Osteoblast (primary cell): ENCODE data around the gene WNT6. TPM values are rescaled to one million over a fixed set of nuclear protein-coding genes. Genes with fewer than 3 reads are reported as not detected.

Source experiments
- DNase-seq: peaks from one replicate; pipeline ENCODE4 v3.0.0; 2011; ENCODE audit warnings: low spot score, mixed read lengths; ENCODE audit not compliant: insufficient read length; ENCODE audit errors: missing footprints
- H2AFZ ChIP-seq: 2 replicates; pipeline ENCODE4 v1.6.0; 2011; ENCODE audit warnings: mild to moderate bottlenecking, low read length
- H3K27ac ChIP-seq: 2 replicates; pipeline ENCODE4 v1.5.1; 2011; ENCODE audit warnings: mild to moderate bottlenecking, low read depth, low read length, moderate library complexity
- H3K27me3 ChIP-seq: 2 replicates; pipeline ENCODE4 v1.6.0; 2012; ENCODE audit warnings: mild to moderate bottlenecking, control low read depth, inconsistent platforms, low read length, moderate library complexity; ENCODE audit not compliant: insufficient read depth
- H3K36me3 ChIP-seq: 2 replicates; pipeline ENCODE4 v1.5.1; 2011; ENCODE audit warnings: mild to moderate bottlenecking, low read length, control low read depth, moderate library complexity; ENCODE audit not compliant: insufficient read depth
- H3K4me1 ChIP-seq: 2 replicates; pipeline ENCODE4 v1.5.1; 2011; ENCODE audit warnings: mild to moderate bottlenecking, low read length, control low read depth, moderate library complexity; ENCODE audit not compliant: insufficient read depth
- H3K4me2 ChIP-seq: 2 replicates; pipeline ENCODE4 v1.6.0; 2011; ENCODE audit warnings: mild to moderate bottlenecking, low read length; ENCODE audit not compliant: insufficient read depth
- H3K4me3 ChIP-seq: fragments of 200-600 bp; sonication (generic); 3 replicates; pipeline ENCODE4 v1.5.1; 2012; ENCODE audit warnings: mild to moderate bottlenecking, low read length, inconsistent platforms; ENCODE audit not compliant: insufficient read depth
- H3K79me2 ChIP-seq: 2 replicates; pipeline ENCODE4 v1.6.0; 2012; ENCODE audit warnings: mild to moderate bottlenecking, low read length, control low read depth, inconsistent platforms; ENCODE audit not compliant: insufficient read depth
- H3K9me3 ChIP-seq: 2 replicates; pipeline ENCODE4 v1.5.1; 2011; ENCODE audit warnings: low read depth, low read length, control low read depth
- H4K20me1 ChIP-seq: 2 replicates; pipeline ENCODE4 v1.6.0; 2012; ENCODE audit warnings: mild to moderate bottlenecking, low read length, control low read depth; ENCODE audit not compliant: insufficient read depth
- CTCF ChIP-seq: IDR thresholded peaks from 2 replicates; pipeline ENCODE4 v1.5.1; 2011; ENCODE audit warnings: mild to moderate bottlenecking, low read depth, low read length, moderate library complexity; ENCODE audit errors: extremely low read depth
- total RNA-seq: library from RNA; depleted of rRNA; stranded (reverse); fragments of >200 nt; gene quantifications from 2 replicates; pipeline ENCODE4 v1.2.3, GENCODE V29; 2012

Gene WNT6
- total RNA-seq, 1 donor: not detected

GRCh38 chr2:218885981-218886947 is 26.7 kb downstream of the WNT6 start:
- TF ChIP-seq CTCF: no peak
- peak; percentile 78 for DNase-seq

GRCh38 chr2:218887079-218887478 is 27.5 kb downstream of the WNT6 start:
- Histone ChIP-seq H3K27ac (no peak overlapping the region), H3K4me1 (no peaks in the 10 kb centered on the region), H4K20me1 (no peaks in the 10 kb centered on the region), H3K36me3 (no peaks in the 10 kb centered on the region), H3K4me3 (no peak overlapping the region), H3K9me3 (no peaks in the 10 kb centered on the region), H3K27me3 (peaks cover 41% of the 10 kb centered on the region), H3K79me2 (no peaks in the 10 kb centered on the region), H3K4me2 (no peak overlapping the region), H2AFZ (no peak overlapping the region)
- peak; percentile 50 for DNase-seq
- TF ChIP-seq CTCF: no peak

More at GRCh38 chr2:218885981-218886947, 26.7 kb downstream of the WNT6 start:
- Histone ChIP-seq H2AFZ (no peak overlapping the region), H3K79me2 (no peaks in the 10 kb centered on the region), H4K20me1 (no peaks in the 10 kb centered on the region), H3K4me3 (no peak overlapping the region), H3K27ac (no peak overlapping the region), H3K36me3 (no peaks in the 10 kb centered on the region), H3K9me3 (no peaks in the 10 kb centered on the region), H3K4me1 (no peaks in the 10 kb centered on the region), H3K27me3 (peaks cover 49% of the 10 kb centered on the region), H3K4me2 (no peak overlapping the region)

- Histone ChIP-seq H3K36me3 (no peaks in the 10 kb centered on the region), H3K4me2 (no peak overlapping the region), H3K27me3 (peaks cover 35% of the 10 kb centered on the region), H4K20me1 (no peaks in the 10 kb centered on the region), H3K4me3 (no peak overlapping the region), H2AFZ (no peak overlapping the region), H3K79me2 (no peaks in the 10 kb centered on the region), H3K4me1 (peaks cover 5% of the 10 kb centered on the region), H3K27ac (no peak overlapping the region), H3K9me3 (no peaks in the 10 kb centered on the region)
- no peak for TF ChIP-seq CTCF
- DNase-seq: peak; percentile 76
Measured at GRCh38 chr2:218888341-218888740, 28.7 kb downstream of the WNT6 start.

GRCh38 chr2:218889937-218890336 is 30.3 kb downstream of the WNT6 start:
- peak; percentile 45 for DNase-seq
- H3K27ac ChIP-seq: no peak overlapping the region
- no peak for TF ChIP-seq CTCF
- peaks cover 38% of the 10 kb centered on the region for H3K27me3 ChIP-seq
- H3K79me2 ChIP-seq: no peaks in the 10 kb centered on the region
- H4K20me1 ChIP-seq: no peaks in the 10 kb centered on the region
- H3K4me1 ChIP-seq: peaks cover 6% of the 10 kb centered on the region
- H2AFZ ChIP-seq: no peak overlapping the region
- H3K9me3 ChIP-seq: no peaks in the 10 kb centered on the region
- no peak overlapping the region for H3K4me2 ChIP-seq
- no peaks in the 10 kb centered on the region for H3K36me3 ChIP-seq
- no peak overlapping the region for H3K4me3 ChIP-seq
